K562 (cell line): ENCODE data around the gene GSDME. TPM values are rescaled to one million over a fixed set of nuclear protein-coding genes. Genes with fewer than 3 reads are reported as not detected.

Experiments
- ATAC-seq: fragments of 200-7000 bp; cut with Tn5 transposase; 3 replicates; pipeline ENCODE4 v1.9.1; 2020; ENCODE audit warnings: moderate library complexity
- BruUV-seq: library from RNA; stranded (reverse); fragments of 400-500 nt; replicated peaks from 2 replicates; lab custom pipeline; 2021; lab: Mats Ljungman, UMichigan
- CTCF ChIA-PET: fragments of 300-600 bp; formaldehyde crosslinking; extraction: SDS; loops from one replicate; lab custom pipeline; 2021; ENCODE audit warnings: low intra/inter-chr PET ratio; lab: Yijun Ruan, JAX
- POLR2A ChIA-PET: fragments of 300-600, 350-650 bp; sonication (Branson Sonifier 250); formaldehyde crosslinking; extraction: SDS; loops from one replicate; lab custom pipeline; 2021; ENCODE audit warnings: antibody characterized with exemption, inconsistent platforms; lab: Yijun Ruan, JAX
- DNase-seq, 4 experiments: peaks; one replicate each; pipeline versions ENCODE4 v3.0.0 to v3.0.0-alpha.2; 2011 to 2018; ENCODE audit warnings: low spot score in 3 of 4, mixed read lengths in 3 of 4; ENCODE audit errors: extremely low read depth in 1 of 4
- FAIRE-seq: peaks from 2 replicates; lab custom pipeline; 2011; peaks lifted over from hg19 to GRCh38; lab: Jason Lieb, UNC
- H2AFZ ChIP-seq: 2 replicates; pipeline ENCODE4 v1.6.0; 2011; ENCODE audit warnings: low read depth, low read length, control low read depth, inconsistent platforms
- H3K27ac ChIP-seq: fragments of 200-600 bp; 3 replicates; pipeline ENCODE4 v1.8.0; 2011; ENCODE audit warnings: low read depth, mild to moderate bottlenecking, control low read depth, inconsistent platforms, low read length, moderate library complexity, mixed read lengths; ENCODE audit errors: extremely low read depth
- H3K27me3 ChIP-seq, 2 experiments: fragments of 300-600 bp in 1 of 2; 2 replicates in 1 of 2; 3 replicates in 1 of 2; pipeline versions ENCODE4 v1.6.0 to v1.8.0; 2011; ENCODE audit warnings: inconsistent platforms in 2 of 2, low read length in 2 of 2, mild to moderate bottlenecking in 1 of 2, mixed read lengths in 1 of 2, moderate library complexity in 1 of 2; ENCODE audit not compliant: control insufficient read depth in 2 of 2, insufficient read depth in 2 of 2
- H3K36me3 ChIP-seq: fragments of 300-600 bp; 3 replicates; pipeline ENCODE4 v1.8.0; 2011; ENCODE audit warnings: mild to moderate bottlenecking, low read length, inconsistent platforms; ENCODE audit not compliant: control insufficient read depth, insufficient read depth
- H3K4me1 ChIP-seq, 2 experiments: fragments of 200-600 bp in 1 of 2; replicated peaks in 1 of 2; 2 replicates in 1 of 2; 3 replicates in 1 of 2; pipeline versions ENCODE4 v1.5.1 to v1.8.0; 2011; ENCODE audit warnings: inconsistent platforms in 2 of 2, low read length in 2 of 2, mild to moderate bottlenecking in 1 of 2, mixed read lengths in 1 of 2, moderate library complexity in 1 of 2; ENCODE audit not compliant: control insufficient read depth in 2 of 2, insufficient read depth in 2 of 2
- H3K4me2 ChIP-seq: 2 replicates; pipeline ENCODE4 v1.6.1; 2011; ENCODE audit warnings: low read length, control low read depth, inconsistent platforms, mixed read lengths; ENCODE audit not compliant: insufficient read depth
- H3K4me3 ChIP-seq: fragments of 200-600 bp; sonication (generic), shearing (Covaris generic); 2 replicates; pipeline ENCODE4 v1.5.1; 2016; ENCODE audit warnings: control low read depth, inconsistent platforms
- H3K79me2 ChIP-seq: fragments of 200-600 bp; 3 replicates; pipeline ENCODE4 v1.8.0; 2011; ENCODE audit warnings: low read length, inconsistent platforms; ENCODE audit not compliant: control insufficient read depth, insufficient read depth
- H3K9ac ChIP-seq, 2 experiments: 2 replicates each; pipeline versions ENCODE4 v1.6.0 to v1.6.1; 2011; ENCODE audit warnings: low read depth in 2 of 2, low read length in 2 of 2, control low read depth in 1 of 2, inconsistent platforms in 1 of 2, mild to moderate bottlenecking in 1 of 2, mixed read lengths in 1 of 2; ENCODE audit not compliant: insufficient read depth in 1 of 2
- H3K9me1 ChIP-seq: one replicate; pipeline ENCODE4 v1.6.0; 2011; ENCODE audit warnings: inconsistent platforms, mild to moderate bottlenecking, low read length, moderate library complexity; ENCODE audit not compliant: control insufficient read depth, insufficient read depth
- H3K9me3 ChIP-seq: replicated peaks from 2 replicates; pipeline ENCODE4 v1.5.1; 2011; ENCODE audit warnings: low read depth, low read length, inconsistent platforms; ENCODE audit not compliant: control insufficient read depth, insufficient read depth
- H4K20me1 ChIP-seq: replicated peaks from 2 replicates; pipeline ENCODE4 v1.6.1; 2011; ENCODE audit warnings: low read length, inconsistent platforms, mixed read lengths; ENCODE audit not compliant: control insufficient read depth, insufficient read depth
- MCM3 ChIP-seq: fragments of 450-650 bp; IDR thresholded peaks from 2 replicates; pipeline ENCODE4 v1.6.1; 2016
- NCOA2 ChIP-seq, 2 experiments: fragments of 450-650 bp; IDR thresholded peaks; 2 replicates each; pipeline ENCODE4 v1.6.1; 2018; ENCODE audit warnings: mild to moderate bottlenecking in 2 of 2, moderate library complexity in 1 of 2; ENCODE audit not compliant: partially characterized antibody in 2 of 2
- SAFB2 ChIP-seq: fragments of 200-400 bp; formaldehyde crosslinking; IDR thresholded peaks from 2 replicates; pipeline ENCODE4 v1.6.1; 2018; ENCODE audit warnings: borderline replicate concordance, low read length, low read depth, moderate library complexity; ENCODE audit not compliant: severe bottlenecking
- ZBTB9 ChIP-seq: fragments of 450-650 bp; formaldehyde crosslinking; IDR thresholded peaks from 2 replicates; pipeline ENCODE4 v1.4.0; 2020; ENCODE audit warnings: mild to moderate bottlenecking, moderate library complexity
- ZNF239 ChIP-seq: fragments of 250-450 bp; sonication (Bioruptor Pico); IDR thresholded peaks from 2 replicates; pipeline ENCODE4 v1.4.0; 2020; ENCODE audit warnings: mild to moderate bottlenecking
- ZNF77 ChIP-seq: fragments of 250-450 bp; sonication (Bioruptor Pico); IDR thresholded peaks from 2 replicates; pipeline ENCODE4 v1.5.0; 2020
- ZNF830 ChIP-seq: fragments of 250-450 bp; sonication (Bioruptor Pico); IDR thresholded peaks from 2 replicates; pipeline ENCODE4 v1.5.0; 2021; ENCODE audit warnings: mild to moderate bottlenecking
- WGBS: fragments of 100-300 bp; shearing (Covaris generic); methylation state at CpG from one replicate; pipeline ENCODE4 v1.1.6; 2016; ENCODE audit warnings: low coverage, mixed read lengths; ENCODE audit not compliant: insufficient coverage; ENCODE audit errors: missing lambda C conversion rate; 5-methylcytosine and 5-hydroxymethylcytosine counted together
- in situ Hi-C: fragments of 300-500 bp; cut with MboI; formaldehyde crosslinking; loops from 4 replicates; pipeline ENCODE4 v1.15.0; 2018; ENCODE audit warnings: inconsistent platforms, mixed read lengths
- intact Hi-C: fragments of 100-400 bp; cut with micrococcal nuclease; formaldehyde crosslinking; loops from 2 replicates; pipeline ENCODE4 v1.14.2; 2022
- polyA plus RNA-seq, 8 experiments: library from polyadenylated mRNA; depleted of rRNA in 4 of 8; stranded (reverse) in 5 of 8; unstranded in 3 of 8; fragments of >200 nt; fragmentation: Nextera tagmentation in 2 of 8; fragmentation: Illumina TruSeq in 1 of 8; extraction: Ambion mirVana in 2 of 8; extraction: Trizol in 1 of 8; gene quantifications; 2 replicates each; pipeline versions ENCODE4 v1.2.1 to v1.2.3, GENCODE V29; 2011 to 2014; ENCODE audit warnings: inconsistent platforms in 1 of 8, missing spikeins in 1 of 8
- total RNA-seq, 7 experiments: library from RNA; depleted of rRNA in 6 of 7; stranded (reverse); fragments of >200 nt in 6 of 7; fragmentation: Illumina TruSeq in 2 of 7; extraction: Trizol in 2 of 7; gene quantifications; 2 replicates each; pipeline versions ENCODE4 v1.2.1 to v1.2.3, GENCODE V29; 2011 to 2021; ENCODE audit warnings: low replicate concordance in 1 of 7

GSDME gene
- total and polyA plus RNA-seq, 9 of the 15 experiments (the other 6 are each of a cell fraction or from before 2014, with no cell fraction given) = 0.37 to 1.9 (median 0.62) TPM

GRCh38 chr7:24656608-24657007 lies 100.7 kb downstream of the GSDME start:
- no peaks in the 10 kb centered on the region for H3K9me1 ChIP-seq
- no peaks in the 10 kb centered on the region for H3K36me3 ChIP-seq
- in situ Hi-C loops = no loop called here
- ATAC-seq (no peak), FAIRE-seq (peak; percentile 23), DNase-seq (no peak)
- no peaks in the 10 kb centered on the region for H4K20me1 ChIP-seq
- no peak overlapping the region for H3K4me2 ChIP-seq
- no peaks in the 10 kb centered on the region for H3K27me3 ChIP-seq
- H3K4me1 ChIP-seq = no peaks in the 10 kb centered on the region; a peak in 1 of 5 replicates
- H3K27ac ChIP-seq = no peak overlapping the region
- ChIA-PET POLR2A (interaction anchor here (0.7 to 1.2 kb wide), 2 partner anchors 9 to 468 kb away, joined by 3 to 4 read pairs; no protein-coding TSS in a partner anchor), CTCF (interaction anchor here (0.6 kb wide), 1 partner anchor 1093 kb away, joined by 3 read pairs; no protein-coding TSS in a partner anchor)
- no peak overlapping the region for H3K9ac ChIP-seq
- H2AFZ ChIP-seq = no peak overlapping the region
- WGBS = 80% methylated on average over 6 of the region's 6 CpGs
- no peaks in the 10 kb centered on the region for H3K9me3 ChIP-seq
- no TSS peak for BruUV-seq
- H3K79me2 ChIP-seq = no peaks in the 10 kb centered on the region
- H3K4me3 ChIP-seq = no peak overlapping the region
- TF ChIP-seq ZNF77 (CRISPR knock-in tag) (no peak), MCM3 (no peak), ZBTB9 (CRISPR knock-in tag) (no peak), ZNF239 (CRISPR knock-in tag) (no peak), SAFB2 (no peak), NCOA2 (IDR thresholded peaks at IDR 0.05; ENCODE audit: partially characterized antibody in 2 of 2) (no peak), ZNF830 (CRISPR knock-in tag) (no peak)
- intact Hi-C loops = no loop called here
